ENCODE measurements around the gene B3GAT3. TPM values are rescaled to one million over a fixed set of nuclear protein-coding genes. Genes with fewer than 3 reads are reported as not detected.
"Not testable (repeated sequence)": the region's sequence is repeated elsewhere in the genome, so short reads cannot be mapped to it uniquely, and the experiment has no call there.

The B3GAT3 gene
- total RNA-seq, 1 experiment from 2014 or later: 52.3 TPM

DNA sequence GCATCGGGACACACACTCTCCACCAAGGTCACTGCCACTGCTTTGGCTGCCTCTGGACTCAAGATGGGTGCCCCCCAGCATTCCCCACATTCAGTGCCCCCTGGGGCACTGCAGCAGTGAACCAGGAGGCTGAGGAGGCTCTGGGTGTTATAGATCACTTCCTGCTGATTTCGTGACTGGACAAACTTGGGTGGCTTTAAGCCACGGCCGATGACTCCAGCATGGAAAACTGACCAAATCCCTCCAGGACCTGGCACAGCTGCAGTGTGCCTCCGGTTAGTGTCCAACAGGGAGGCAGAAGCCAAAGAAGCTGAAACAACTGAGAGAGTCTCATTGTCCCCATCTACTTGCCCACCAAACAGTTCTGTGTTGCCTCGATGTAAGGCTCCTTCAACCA, 25.8 kb upstream of the B3GAT3 start:
- DNase-seq (ENCODE audit: low read depth): no peak
- in situ Hi-C loops (cut with HindIII; ENCODE audit: low pct_unique_long_range_greater_than_20kb, low sequenced_read_pairs): no loop called here

- DNase-seq (ENCODE audit: low read depth): no peak
- in situ Hi-C loops (cut with HindIII; ENCODE audit: low pct_unique_long_range_greater_than_20kb, low sequenced_read_pairs): no loop called here
Measured at GRCh38 chr11:62646825-62647608, 25.2 kb upstream of the B3GAT3 start.

DNA sequence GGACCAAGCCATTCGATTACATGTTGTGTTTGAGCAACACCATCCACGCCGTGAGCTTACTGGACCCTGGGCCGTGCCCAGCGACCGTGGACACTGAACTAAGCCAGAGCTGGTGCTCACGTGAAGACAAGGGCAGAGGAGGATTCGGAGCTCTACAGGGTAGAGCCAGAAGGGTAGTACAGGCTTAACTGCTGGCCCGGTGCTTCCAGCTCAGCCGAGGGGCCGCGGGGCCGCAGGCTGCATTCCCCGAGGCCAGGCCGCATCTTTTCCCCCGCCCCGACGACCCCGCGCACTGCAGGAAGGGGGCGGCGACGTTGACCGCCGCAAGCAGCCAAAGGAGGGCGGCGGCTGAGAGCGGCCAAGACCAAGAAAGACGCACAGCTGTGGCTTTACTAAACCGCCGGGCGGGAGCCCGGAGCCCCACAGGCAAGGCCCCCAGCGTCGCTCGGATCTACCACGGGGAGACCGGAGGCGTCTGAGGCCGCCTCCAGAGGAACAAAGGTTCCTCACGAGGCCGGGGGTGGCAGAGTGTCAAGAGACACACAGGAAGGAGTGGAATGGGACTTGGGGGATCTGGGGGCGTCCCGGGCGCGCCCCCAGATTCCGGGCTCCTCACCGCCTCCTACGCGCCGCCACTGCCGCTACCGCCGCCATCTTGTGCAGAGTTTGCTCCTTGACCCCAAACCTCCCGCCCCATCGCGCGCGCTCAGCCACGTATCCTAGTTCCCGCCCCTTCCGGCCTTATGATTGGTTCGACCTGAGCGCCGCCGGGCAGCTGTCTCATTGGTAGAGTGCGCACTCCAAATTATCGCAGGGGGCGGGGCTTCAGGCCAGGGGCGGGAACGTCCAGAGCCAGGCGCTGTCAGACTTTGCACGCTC, 24.4 kb upstream of the B3GAT3 start, which contains the start of gene GANAB:
Gene GANAB, minus strand, starts transcription at position 668 of the 879 bp plus-strand sequence. Its CDS starts 14 bp downstream, at position 654.
- DNase-seq (ENCODE audit: low read depth): peak; percentile 90
- in situ Hi-C loops (cut with HindIII; ENCODE audit: low pct_unique_long_range_greater_than_20kb, low sequenced_read_pairs): no loop called here

GRCh38 chr11:62645671-62645945, 23.8 kb upstream of the B3GAT3 start:
- DNase-seq (ENCODE audit: low read depth): no peak
- in situ Hi-C loops (cut with HindIII; ENCODE audit: low pct_unique_long_range_greater_than_20kb, low sequenced_read_pairs): no loop called here

GRCh38 chr11:62644220-62644619, 22.4 kb upstream of the B3GAT3 start:
- no peak for DNase-seq (ENCODE audit: low read depth)
- in situ Hi-C loops (cut with HindIII; ENCODE audit: low pct_unique_long_range_greater_than_20kb, low sequenced_read_pairs): no loop called here

DNA sequence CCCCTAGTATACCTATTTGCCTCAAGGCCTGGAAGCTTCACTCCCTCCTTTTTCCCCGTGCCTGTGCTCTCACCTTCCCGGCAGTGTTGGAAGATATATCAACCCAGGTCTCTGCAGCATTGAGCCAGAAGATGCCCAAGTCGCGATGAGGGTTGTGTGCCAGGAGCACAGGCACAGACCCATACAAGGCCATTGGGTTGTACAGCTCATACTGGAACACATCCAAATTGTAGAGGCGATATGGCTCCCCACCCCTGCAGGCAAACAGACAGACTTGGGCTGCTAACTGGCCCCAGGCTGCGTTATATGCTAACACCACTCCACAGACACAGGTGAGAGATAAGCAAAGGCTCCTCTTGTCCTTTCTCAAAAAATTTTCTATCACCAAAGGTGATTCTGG, 10.7 kb upstream of the B3GAT3 start:
- no peak for DNase-seq (ENCODE audit: low read depth)
- in situ Hi-C loops (cut with HindIII; ENCODE audit: low pct_unique_long_range_greater_than_20kb, low sequenced_read_pairs): no loop called here

- DNase-seq (ENCODE audit: low read depth): no peak
- in situ Hi-C loops (cut with HindIII; ENCODE audit: low pct_unique_long_range_greater_than_20kb, low sequenced_read_pairs): no loop called here
Measured at GRCh38 chr11:62627713-62628112, 5.9 kb upstream of the B3GAT3 start.

- in situ Hi-C loops (cut with HindIII; ENCODE audit: low pct_unique_long_range_greater_than_20kb, low sequenced_read_pairs): no loop called here
- no peak for DNase-seq (ENCODE audit: low read depth)
Measured at GRCh38 chr11:62622476-62623089, 797 bp upstream of the B3GAT3 start.

DNA sequence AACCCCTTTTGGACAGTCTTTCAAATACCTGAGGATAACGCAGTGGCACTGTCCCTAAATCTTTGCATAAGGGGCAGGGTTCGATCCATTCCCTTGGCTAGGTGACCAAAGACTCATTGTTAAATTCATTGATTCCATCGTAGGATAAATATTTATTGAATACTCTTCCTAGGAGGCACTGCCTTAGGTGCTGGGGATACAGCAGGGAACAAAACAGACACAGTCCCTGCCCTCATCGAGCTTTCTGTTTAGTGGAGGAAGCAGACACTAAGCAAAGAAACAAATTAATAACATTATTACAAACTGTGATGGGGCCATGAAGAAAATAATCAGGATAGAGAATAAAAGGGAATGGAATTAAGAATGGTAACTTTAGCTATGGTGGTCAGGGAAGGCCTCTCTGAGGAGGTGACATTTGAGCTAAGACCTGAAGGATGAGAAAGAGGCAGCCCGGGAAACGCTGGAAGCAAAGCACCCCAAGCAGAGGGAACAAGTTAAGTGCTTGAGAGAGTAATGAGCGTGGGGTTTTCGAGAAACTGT, 689 bp downstream of the B3GAT3 start:
- DNase-seq (ENCODE audit: low read depth): no peak
- in situ Hi-C loops (cut with HindIII; ENCODE audit: low pct_unique_long_range_greater_than_20kb, low sequenced_read_pairs): no loop called here

- DNase-seq (ENCODE audit: low read depth); in situ Hi-C loops (cut with HindIII; ENCODE audit: low pct_unique_long_range_greater_than_20kb, low sequenced_read_pairs): not testable (repeated sequence)
Measured at GRCh38 chr11:62616957-62617356, 4.8 kb downstream of the B3GAT3 start.

DNA sequence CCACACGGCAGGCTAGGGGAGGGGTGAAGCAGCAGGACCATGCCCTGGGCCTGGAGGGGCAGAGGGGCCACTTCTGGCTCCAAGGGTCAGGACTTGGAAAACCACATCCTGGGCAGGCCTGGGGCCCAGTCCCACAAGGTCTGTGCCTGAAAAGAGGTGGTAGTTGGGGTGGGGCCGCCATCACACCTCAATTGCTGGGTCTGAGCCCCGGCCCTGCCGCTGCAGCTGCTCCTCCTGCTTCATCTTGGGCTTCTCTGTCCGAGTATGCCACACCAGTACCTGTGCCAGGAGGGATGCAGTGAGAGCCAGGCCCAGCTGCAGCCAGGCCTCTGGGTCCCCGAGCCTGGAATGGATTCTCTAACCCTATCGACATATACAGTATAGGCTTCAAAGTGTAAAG, 6.3 kb downstream of the B3GAT3 start:
- in situ Hi-C loops (cut with HindIII; ENCODE audit: low pct_unique_long_range_greater_than_20kb, low sequenced_read_pairs): no loop called here
- DNase-seq (ENCODE audit: low read depth): no peak

DNA sequence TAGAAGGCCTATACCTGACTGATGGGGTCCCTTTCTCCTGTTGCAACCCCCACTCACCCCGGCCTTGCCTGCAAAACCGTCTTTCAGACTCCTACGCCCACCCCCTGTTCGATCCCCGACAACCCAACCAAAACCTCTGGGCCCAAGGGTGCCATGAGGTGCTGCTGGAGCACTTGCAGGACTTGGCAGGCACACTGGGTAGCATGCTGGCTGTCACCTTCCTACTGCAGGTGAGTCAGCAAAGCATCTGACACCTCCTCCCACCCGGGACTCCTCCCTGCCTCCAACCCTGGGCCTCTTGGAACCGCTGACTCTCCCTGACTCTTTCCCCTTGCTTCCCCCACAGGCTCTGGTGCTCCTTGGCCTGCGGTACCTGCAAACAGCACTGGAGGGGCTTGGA, 7.5 kb downstream of the B3GAT3 start:
- DNase-seq (ENCODE audit: low read depth): peak; percentile 52

DNA sequence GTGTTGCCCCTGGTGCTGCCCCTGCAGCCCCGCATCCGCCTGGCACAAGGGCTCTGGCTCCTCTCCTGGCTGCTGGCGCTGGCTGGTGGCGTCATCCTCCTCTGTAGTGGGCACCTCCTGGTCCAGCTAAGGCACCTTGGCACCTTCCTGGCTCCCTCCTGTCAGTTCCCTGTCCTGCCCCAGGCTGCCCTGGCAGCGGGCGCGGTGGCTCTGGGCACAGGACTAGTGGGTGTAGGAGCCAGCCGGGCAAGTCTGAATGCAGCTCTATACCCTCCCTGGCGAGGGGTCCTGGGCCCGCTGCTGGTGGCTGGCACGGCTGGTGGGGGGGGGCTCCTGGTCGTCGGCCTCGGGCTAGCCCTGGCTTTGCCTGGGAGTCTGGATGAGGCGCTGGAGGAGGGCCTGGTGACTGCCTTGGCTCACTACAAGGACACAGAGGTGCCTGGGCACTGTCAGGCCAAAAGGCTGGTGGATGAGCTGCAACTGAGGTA, 8.5 kb downstream of the B3GAT3 start:
- DNase-seq (ENCODE audit: low read depth): no peak
- in situ Hi-C loops (cut with HindIII; ENCODE audit: low pct_unique_long_range_greater_than_20kb, low sequenced_read_pairs): no loop called here

More for the DNA sequence above, 7.5 kb downstream of the B3GAT3 start:
- in situ Hi-C loops (cut with HindIII; ENCODE audit: low pct_unique_long_range_greater_than_20kb, low sequenced_read_pairs): no loop called here

GRCh38 chr11:62612366-62613290, 9.2 kb downstream of the B3GAT3 start, which contains the start of the genes EML3 and ROM1:
Gene EML3 (minus strand): TSS chr11:62612775. CDS start chr11:62612457, 318 bp downstream.
Gene ROM1 (plus strand): TSS chr11:62613257. CDS start chr11:62613282, 25 bp downstream.
- DNase-seq (ENCODE audit: low read depth): peak; percentile 68
- in situ Hi-C loops (cut with HindIII; ENCODE audit: low pct_unique_long_range_greater_than_20kb, low sequenced_read_pairs): no loop called here

- in situ Hi-C loops (cut with HindIII; ENCODE audit: low pct_unique_long_range_greater_than_20kb, low sequenced_read_pairs): no loop called here
- DNase-seq (ENCODE audit: low read depth): no peak
Measured at GRCh38 chr11:62611705-62612365, 10.0 kb downstream of the B3GAT3 start.

DNA sequence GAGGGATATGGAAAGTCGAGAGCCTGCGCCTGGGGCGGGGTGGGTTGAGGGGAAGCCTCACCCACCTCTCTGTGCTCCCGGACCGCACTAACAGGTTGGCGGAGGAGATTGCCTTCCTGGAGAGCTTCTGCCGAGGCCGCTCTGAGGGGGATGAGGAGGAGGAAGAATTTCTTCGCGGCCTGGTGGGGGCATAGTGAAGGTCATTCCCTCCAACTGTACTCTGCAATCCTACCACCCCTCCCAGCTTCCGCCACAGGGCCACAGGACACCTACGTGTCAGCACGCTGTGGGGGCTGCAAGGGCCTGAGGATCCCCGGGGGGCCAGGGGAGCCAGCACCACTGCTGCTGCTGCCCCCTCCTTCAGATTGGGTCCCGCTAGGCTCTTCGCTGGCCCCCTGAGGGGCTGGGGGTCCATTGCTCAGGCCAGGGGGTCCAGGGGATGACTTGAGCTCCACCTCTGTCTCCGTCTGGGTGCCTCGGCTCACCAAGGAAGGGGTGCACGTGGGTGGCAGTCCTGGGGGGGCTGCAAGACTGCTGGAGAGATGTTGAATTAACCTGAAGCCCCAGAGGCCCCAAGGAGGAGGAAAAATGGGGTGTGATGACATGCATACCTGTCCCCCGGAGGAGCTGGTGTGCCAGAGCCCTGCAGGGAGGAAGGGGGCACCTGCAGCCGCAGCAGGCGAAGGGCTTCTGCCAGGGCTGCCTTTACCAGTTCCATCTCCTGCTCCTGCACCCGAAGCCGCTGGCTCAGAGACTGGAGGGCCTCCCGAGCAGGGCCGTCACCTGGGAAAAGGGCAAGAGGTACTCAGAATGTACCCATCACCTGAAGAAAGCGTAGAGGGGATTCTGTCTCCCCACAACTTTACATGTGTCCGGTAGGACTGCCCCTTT, 10.7 kb downstream of the B3GAT3 start:
- in situ Hi-C loops (cut with HindIII; ENCODE audit: low pct_unique_long_range_greater_than_20kb, low sequenced_read_pairs): no loop called here
- no peak for DNase-seq (ENCODE audit: low read depth)

Measured in Caki2 (cell line).